Measurements from ENCODE around the gene BMP8A.

DNA sequence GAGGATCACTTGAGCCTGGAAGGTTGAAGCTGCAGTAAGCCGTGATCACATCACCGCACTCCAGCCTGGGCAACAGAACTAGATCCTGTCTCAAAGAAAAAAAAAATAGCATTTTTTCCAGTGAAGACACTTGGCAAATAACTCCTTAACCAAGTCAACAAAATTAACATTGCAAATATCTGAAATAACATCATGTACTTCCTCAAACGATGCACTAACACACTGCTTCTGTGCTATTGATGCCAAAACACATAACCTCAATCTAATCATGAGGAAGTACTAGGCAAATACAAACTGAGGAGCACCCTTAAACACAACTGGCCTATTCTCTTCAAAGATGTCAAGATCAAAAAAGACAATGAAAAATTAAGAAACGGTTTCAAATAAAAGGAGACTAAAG is 52.9 kb downstream of the BMP8A start:
- TF ChIP-seq, protein P1, sequence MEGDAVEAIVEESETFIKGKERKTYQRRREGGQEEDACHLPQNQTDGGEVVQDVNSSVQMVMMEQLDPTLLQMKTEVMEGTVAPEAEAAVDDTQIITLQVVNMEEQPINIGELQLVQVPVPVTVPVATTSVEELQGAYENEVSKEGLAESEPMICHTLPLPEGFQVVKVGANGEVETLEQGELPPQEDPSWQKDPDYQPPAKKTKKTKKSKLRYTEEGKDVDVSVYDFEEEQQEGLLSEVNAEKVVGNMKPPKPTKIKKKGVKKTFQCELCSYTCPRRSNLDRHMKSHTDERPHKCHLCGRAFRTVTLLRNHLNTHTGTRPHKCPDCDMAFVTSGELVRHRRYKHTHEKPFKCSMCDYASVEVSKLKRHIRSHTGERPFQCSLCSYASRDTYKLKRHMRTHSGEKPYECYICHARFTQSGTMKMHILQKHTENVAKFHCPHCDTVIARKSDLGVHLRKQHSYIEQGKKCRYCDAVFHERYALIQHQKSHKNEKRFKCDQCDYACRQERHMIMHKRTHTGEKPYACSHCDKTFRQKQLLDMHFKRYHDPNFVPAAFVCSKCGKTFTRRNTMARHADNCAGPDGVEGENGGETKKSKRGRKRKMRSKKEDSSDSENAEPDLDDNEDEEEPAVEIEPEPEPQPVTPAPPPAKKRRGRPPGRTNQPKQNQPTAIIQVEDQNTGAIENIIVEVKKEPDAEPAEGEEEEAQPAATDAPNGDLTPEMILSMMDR (IDR thresholded peaks at IDR 0.05), result no peak
- TF ChIP-seq TCF7L2 (IDR thresholded peaks at IDR 0.05; ENCODE audit: low read depth, low read length), result no peak
- TF ChIP-seq, protein P2, sequence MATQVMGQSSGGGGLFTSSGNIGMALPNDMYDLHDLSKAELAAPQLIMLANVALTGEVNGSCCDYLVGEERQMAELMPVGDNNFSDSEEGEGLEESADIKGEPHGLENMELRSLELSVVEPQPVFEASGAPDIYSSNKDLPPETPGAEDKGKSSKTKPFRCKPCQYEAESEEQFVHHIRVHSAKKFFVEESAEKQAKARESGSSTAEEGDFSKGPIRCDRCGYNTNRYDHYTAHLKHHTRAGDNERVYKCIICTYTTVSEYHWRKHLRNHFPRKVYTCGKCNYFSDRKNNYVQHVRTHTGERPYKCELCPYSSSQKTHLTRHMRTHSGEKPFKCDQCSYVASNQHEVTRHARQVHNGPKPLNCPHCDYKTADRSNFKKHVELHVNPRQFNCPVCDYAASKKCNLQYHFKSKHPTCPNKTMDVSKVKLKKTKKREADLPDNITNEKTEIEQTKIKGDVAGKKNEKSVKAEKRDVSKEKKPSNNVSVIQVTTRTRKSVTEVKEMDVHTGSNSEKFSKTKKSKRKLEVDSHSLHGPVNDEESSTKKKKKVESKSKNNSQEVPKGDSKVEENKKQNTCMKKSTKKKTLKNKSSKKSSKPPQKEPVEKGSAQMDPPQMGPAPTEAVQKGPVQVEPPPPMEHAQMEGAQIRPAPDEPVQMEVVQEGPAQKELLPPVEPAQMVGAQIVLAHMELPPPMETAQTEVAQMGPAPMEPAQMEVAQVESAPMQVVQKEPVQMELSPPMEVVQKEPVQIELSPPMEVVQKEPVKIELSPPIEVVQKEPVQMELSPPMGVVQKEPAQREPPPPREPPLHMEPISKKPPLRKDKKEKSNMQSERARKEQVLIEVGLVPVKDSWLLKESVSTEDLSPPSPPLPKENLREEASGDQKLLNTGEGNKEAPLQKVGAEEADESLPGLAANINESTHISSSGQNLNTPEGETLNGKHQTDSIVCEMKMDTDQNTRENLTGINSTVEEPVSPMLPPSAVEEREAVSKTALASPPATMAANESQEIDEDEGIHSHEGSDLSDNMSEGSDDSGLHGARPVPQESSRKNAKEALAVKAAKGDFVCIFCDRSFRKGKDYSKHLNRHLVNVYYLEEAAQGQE (IDR thresholded peaks at IDR 0.05; ENCODE audit: insufficient read depth in 1 of 2, low read depth in 2 of 2, low read length in 1 of 2), result no peak
- no peak for TF ChIP-seq POLR2AphosphoS5 (IDR thresholded peaks at IDR 0.05; ENCODE audit: low read depth, low read length)

Data from Panc1 (cell line).